ENCODE data around the gene ZEB2. TPM values are rescaled to one million over a fixed set of nuclear protein-coding genes. Genes with fewer than 3 reads are reported as not detected.

ZEB2 gene
- total RNA-seq, 6 donors from 2014 or later = 104 to 237 (median 148) TPM

- Histone ChIP-seq H3K36me3 (peaks cover 0 to 2% (median 0%) of the 10 kb centered on the region in 4 donors), H3K4me3 (no peak overlapping the region), H3K4me1 (peaks cover 25 to 40% (median 35%) of the 10 kb centered on the region in 4 donors), H3K27ac (peak overlapping the region in 3 of 4 donors; percentile 42 to 69 (median 46)), H3K9me3 (no peaks in the 10 kb centered on the region), H3K27me3 (no peaks in the 10 kb centered on the region)
- 88 to 94% methylated on average over 4 of the region's 4 CpGs for WGBS, 2 donors
- DNase-seq = no peak
- TF ChIP-seq POLR2AphosphoS5 (IDR thresholded peaks at IDR 0.05) (no peak), EP300 (IDR thresholded peaks at IDR 0.05) (no peak), CTCF (IDR thresholded peaks at IDR 0.05) (no peak), POLR2A (IDR thresholded peaks at IDR 0.05) (no peak)
- ATAC-seq (ENCODE audit: low FRiP score in 2 of 2) = no peak
Observed at GRCh38 chr2:144424559-144425240, 95.2 kb downstream of the ZEB2 start.

- DNase-seq = no peak
- TF ChIP-seq CTCF (IDR thresholded peaks at IDR 0.05) = no peak
- no peaks in the 10 kb centered on the region for H3K9me3 ChIP-seq
- H3K36me3 ChIP-seq = peaks cover 0 to 4% (median 1%) of the 10 kb centered on the region in 4 donors
- no peak overlapping the region for H3K4me3 ChIP-seq
- 87 to 92% methylated on average over 1 of the region's 1 CpG for WGBS, 2 donors
- ATAC-seq (ENCODE audit: low FRiP score in 2 of 2) = no peak
- H3K27me3 ChIP-seq = no peaks in the 10 kb centered on the region
- peaks cover 7 to 24% (median 19%) of the 10 kb centered on the region in 4 donors for H3K4me1 ChIP-seq
- peak overlapping the region in 1 of 4 donors; percentile 7 for H3K27ac ChIP-seq
Observed at GRCh38 chr2:144421606-144422510, 98.1 kb downstream of the ZEB2 start.

GRCh38 chr2:144419218-144419617 is 100.7 kb downstream of the ZEB2 start:
- H3K27ac ChIP-seq = no peak overlapping the region
- peaks cover 0 to 7% (median 3%) of the 10 kb centered on the region in 4 donors for H3K4me1 ChIP-seq
- no peaks in the 10 kb centered on the region for H3K27me3 ChIP-seq
- H3K36me3 ChIP-seq = peaks cover 0 to 4% (median 1%) of the 10 kb centered on the region in 4 donors
- no peaks in the 10 kb centered on the region for H3K9me3 ChIP-seq
- DNase-seq (no peak), ATAC-seq (ENCODE audit: low FRiP score in 2 of 2) (no peak)
- WGBS, 2 donors = 97% methylated on average over 3 of the region's 3 CpGs
- no peak overlapping the region for H3K4me3 ChIP-seq
- TF ChIP-seq POLR2AphosphoS5 (IDR thresholded peaks at IDR 0.05) (no peak), POLR2A (IDR thresholded peaks at IDR 0.05) (no peak), CTCF (IDR thresholded peaks at IDR 0.05) (no peak), EP300 (IDR thresholded peaks at IDR 0.05) (no peak)

GRCh38 chr2:144415386-144415785 is 104.5 kb downstream of the ZEB2 start:
- no peak for ATAC-seq (ENCODE audit: low FRiP score in 2 of 2)
- peaks cover 8 to 23% (median 14%) of the 10 kb centered on the region in 4 donors for H3K4me1 ChIP-seq
- no peak overlapping the region for H3K4me3 ChIP-seq
- DNase-seq = no peak
- TF ChIP-seq EP300 (IDR thresholded peaks at IDR 0.05) (no peak), POLR2AphosphoS5 (IDR thresholded peaks at IDR 0.05) (no peak), CTCF (IDR thresholded peaks at IDR 0.05) (no peak), POLR2A (IDR thresholded peaks at IDR 0.05) (no peak)
- peaks cover 0 to 4% (median 0%) of the 10 kb centered on the region in 4 donors for H3K36me3 ChIP-seq
- H3K27ac ChIP-seq = peak overlapping the region; percentile 12 to 79 (median 68)
- H3K27me3 ChIP-seq = no peaks in the 10 kb centered on the region
- WGBS, 2 donors = 69 to 84% methylated on average over 4 of the region's 4 CpGs
- no peaks in the 10 kb centered on the region for H3K9me3 ChIP-seq
